CD4-positive, CD25-positive, alpha-beta regulatory T cell (primary cell): Measurements from ENCODE around the gene MESP2. TPM values are rescaled to one million over a fixed set of nuclear protein-coding genes. Genes with fewer than 3 reads are reported as not detected.

ENCODE experiments used
- ATAC-seq, 2 donors: fragments of 150-1000 bp; cut with Tn5 transposase; one replicate each; pipeline ENCODE4 v1.10.0; 2021; ENCODE audit warnings: low read depth in 2 of 2, moderate number of reproducible peaks in 2 of 2, moderate library complexity in 1 of 2
- DNase-seq, 3 donors: peaks; one replicate each; pipeline versions ENCODE4 v3.0.0 to v3.0.0-alpha.2; 2012 to 2022; ENCODE audit warnings: mixed read lengths in 1 of 3
- H3K27ac ChIP-seq: one replicate; pipeline ENCODE4 v1.7.0; 2013; ENCODE audit warnings: mild to moderate bottlenecking, low read length; ENCODE audit not compliant: insufficient read depth, poor library complexity, severe bottlenecking
- H3K27me3 ChIP-seq: one replicate; pipeline ENCODE4 v1.7.0; 2013; ENCODE audit warnings: low read length; ENCODE audit not compliant: control insufficient read depth, insufficient read depth
- H3K36me3 ChIP-seq: one replicate; pipeline ENCODE4 v1.7.0; 2013; ENCODE audit warnings: mild to moderate bottlenecking, low read length, moderate library complexity; ENCODE audit not compliant: control insufficient read depth, insufficient read depth
- H3K4me1 ChIP-seq: 2 replicates; pipeline ENCODE4 v1.7.0; 2013; ENCODE audit warnings: mild to moderate bottlenecking, low read length; ENCODE audit not compliant: insufficient read depth, control insufficient read depth, poor library complexity, severe bottlenecking
- H3K4me3 ChIP-seq: one replicate; pipeline ENCODE4 v1.7.0; 2013; ENCODE audit warnings: low read depth, mild to moderate bottlenecking, low read length, moderate library complexity
- H3K9me3 ChIP-seq, 2 experiments: 1 replicate in 1 of 2; 2 replicates in 1 of 2; pipeline ENCODE4 v1.7.0; 2013; ENCODE audit warnings: low read length in 2 of 2, mild to moderate bottlenecking in 1 of 2, moderate library complexity in 1 of 2; ENCODE audit not compliant: control insufficient read depth in 2 of 2
- H3K27ac Mint-ChIP-seq, 3 donors: one replicate each; pipeline ENCODE4 v1.8.0; 2020 to 2022; ENCODE audit warnings: mild to moderate bottlenecking in 3 of 3, mixed read lengths in 3 of 3, moderate library complexity in 2 of 3
- H3K27me3 Mint-ChIP-seq: one replicate; pipeline ENCODE4 v1.8.0; 2022; ENCODE audit warnings: mild to moderate bottlenecking, mixed read lengths
- H3K36me3 Mint-ChIP-seq: one replicate; pipeline ENCODE4 v1.8.0; 2020; ENCODE audit warnings: mixed read lengths
- H3K4me1 Mint-ChIP-seq, 4 donors: one replicate each; pipeline ENCODE4 v1.8.0; 2020 to 2022; ENCODE audit warnings: mixed read lengths in 4 of 4, mild to moderate bottlenecking in 1 of 4
- H3K4me3 Mint-ChIP-seq, 4 donors: one replicate each; pipeline ENCODE4 v1.8.0; 2020 to 2022; ENCODE audit warnings: mild to moderate bottlenecking in 4 of 4, mixed read lengths in 4 of 4, moderate library complexity in 3 of 4
- H3K9me3 Mint-ChIP-seq, 7 donors: one replicate each; pipeline ENCODE4 v1.8.0; 2020 to 2022; ENCODE audit warnings: mixed read lengths in 7 of 7, mild to moderate bottlenecking in 3 of 7, moderate library complexity in 2 of 7
- polyA plus RNA-seq, 4 donors: library from polyadenylated mRNA; unstranded; fragments of 300-500 nt; fragmentation: Illumina TruSeq; gene quantifications; one replicate each; pipeline ENCODE4 v1.2.3, GENCODE V29; 2021
- total RNA-seq: library from RNA; stranded (reverse); gene quantifications from one replicate; pipeline ENCODE4 v1.2.3, GENCODE V29; 2022

The MESP2 gene, protein sequence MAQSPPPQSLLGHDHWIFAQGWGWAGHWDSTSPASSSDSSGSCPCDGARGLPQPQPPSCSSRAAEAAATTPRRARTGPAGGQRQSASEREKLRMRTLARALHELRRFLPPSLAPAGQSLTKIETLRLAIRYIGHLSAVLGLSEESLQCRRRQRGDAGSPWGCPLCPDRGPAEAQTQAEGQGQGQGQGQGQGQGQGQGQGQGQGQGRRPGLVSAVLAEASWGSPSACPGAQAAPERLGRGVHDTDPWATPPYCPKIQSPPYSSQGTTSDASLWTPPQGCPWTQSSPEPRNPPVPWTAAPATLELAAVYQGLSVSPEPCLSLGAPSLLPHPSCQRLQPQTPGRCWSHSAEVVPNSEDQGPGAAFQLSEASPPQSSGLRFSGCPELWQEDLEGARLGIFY
- total RNA-seq: not detected
- polyA plus RNA-seq: not detected

DNA sequence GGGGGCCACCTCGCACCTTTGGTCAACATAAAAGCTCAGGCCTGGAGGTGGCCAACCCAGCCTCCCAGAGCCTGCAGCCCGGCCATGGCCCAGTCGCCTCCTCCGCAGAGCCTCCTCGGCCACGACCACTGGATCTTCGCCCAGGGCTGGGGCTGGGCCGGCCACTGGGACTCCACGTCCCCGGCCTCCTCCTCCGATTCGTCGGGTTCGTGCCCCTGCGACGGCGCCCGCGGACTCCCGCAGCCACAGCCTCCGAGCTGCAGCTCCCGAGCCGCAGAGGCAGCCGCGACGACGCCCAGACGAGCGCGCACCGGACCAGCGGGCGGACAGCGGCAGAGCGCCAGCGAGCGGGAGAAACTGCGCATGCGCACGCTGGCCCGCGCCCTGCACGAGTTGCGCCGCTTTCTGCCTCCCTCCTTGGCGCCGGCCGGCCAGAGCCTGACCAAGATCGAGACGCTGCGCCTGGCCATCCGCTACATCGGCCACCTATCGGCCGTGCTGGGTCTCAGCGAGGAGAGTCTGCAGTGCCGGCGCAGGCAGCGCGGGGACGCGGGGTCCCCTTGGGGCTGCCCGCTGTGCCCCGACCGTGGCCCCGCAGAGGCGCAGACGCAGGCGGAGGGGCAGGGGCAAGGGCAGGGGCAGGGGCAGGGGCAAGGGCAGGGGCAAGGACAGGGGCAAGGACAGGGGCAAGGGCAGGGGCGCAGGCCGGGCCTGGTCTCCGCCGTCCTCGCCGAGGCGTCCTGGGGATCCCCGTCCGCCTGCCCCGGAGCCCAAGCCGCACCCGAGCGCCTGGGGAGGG, at the start of gene MESP2:
MESP2 (plus strand) TSS at position 59 of the 799 bp plus-strand sequence; CDS start at position 85, 26 bp downstream.
- Histone ChIP-seq H3K4me1 (peaks cover 13% of the 10 kb centered on the region), H3K9me3 (no peaks in the 10 kb centered on the region), H3K36me3 (no peaks in the 10 kb centered on the region), H3K27ac (no peak within 1 kb of the TSS), H3K27me3 (no peaks in the 10 kb centered on the region), H3K4me3 (no peak within 1 kb of the TSS)
- Mint-ChIP-seq H3K36me3 (no peaks in the 10 kb centered on the region), H3K4me1 (peaks cover 0 to 6% (median 4%) of the 10 kb centered on the region in 4 donors), H3K27me3 (peaks cover 38% of the 10 kb centered on the region), H3K27ac (no peak within 1 kb of the TSS), H3K9me3 (peaks cover 0 to 1% (median 0%) of the 10 kb centered on the region in 7 donors), H3K4me3 (peak within 1 kb of the TSS in 3 of 4 donors; percentile 46 to 54 (median 52))
- peak; percentile 16 to 44 (median 20) for DNase-seq
- peak; percentile 30 to 34 for ATAC-seq

DNA sequence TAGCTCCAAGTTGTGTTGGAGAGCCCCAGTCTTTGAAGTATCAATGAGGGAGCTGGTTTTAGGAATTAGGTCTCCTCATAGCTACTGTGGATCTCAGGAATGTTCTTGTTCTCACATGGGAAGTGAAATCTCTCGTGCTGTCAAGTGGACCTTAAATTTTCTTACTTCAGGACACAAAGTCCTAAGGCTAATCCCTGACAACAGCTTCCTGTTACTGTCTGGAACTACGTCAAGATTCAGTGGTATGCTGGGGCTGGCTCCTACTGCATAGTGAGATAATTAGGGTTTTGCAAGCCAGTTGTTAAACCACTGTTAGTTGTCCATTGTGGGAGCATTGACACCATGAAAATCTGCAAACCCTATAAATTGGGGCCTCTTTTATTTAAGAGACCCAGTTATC, 47.9 kb upstream of the MESP2 start:
- ATAC-seq: no peak

DNA sequence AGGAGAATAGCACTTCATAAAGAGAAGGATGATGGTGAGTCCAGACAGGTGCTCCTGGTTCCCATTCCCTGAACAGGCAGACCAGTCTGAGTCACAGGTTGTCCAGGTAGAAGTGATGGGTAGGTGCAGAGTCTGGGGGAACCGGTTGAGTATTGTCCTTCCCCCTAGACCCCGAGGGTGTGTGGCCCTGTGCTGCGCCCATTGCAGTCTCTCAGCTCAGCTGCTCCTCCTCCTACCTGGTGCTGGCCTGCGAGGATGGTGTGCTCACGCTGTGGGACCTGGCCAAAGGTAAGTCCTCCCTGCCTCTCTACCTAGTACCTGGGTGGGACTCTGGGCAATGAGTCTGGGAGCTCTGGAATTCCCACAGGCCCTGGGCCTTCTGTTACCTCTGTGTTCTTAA, 44.9 kb upstream of the MESP2 start:
- no peaks in the 10 kb centered on the region for H3K9me3 ChIP-seq
- DNase-seq (no peak), ATAC-seq (no peak)
- no peaks in the 10 kb centered on the region for H3K4me1 Mint-ChIP-seq
- no peaks in the 10 kb centered on the region for H3K9me3 Mint-ChIP-seq
- H3K27ac Mint-ChIP-seq: no peak overlapping the region
- H3K36me3 ChIP-seq: no peaks in the 10 kb centered on the region
- H3K4me1 ChIP-seq: no peaks in the 10 kb centered on the region
- H3K4me3 ChIP-seq: no peak overlapping the region
- H3K27me3 Mint-ChIP-seq: peaks cover 13% of the 10 kb centered on the region
- H3K27ac ChIP-seq: no peak overlapping the region
- peaks cover under 1% of the 10 kb centered on the region for H3K36me3 Mint-ChIP-seq
- H3K4me3 Mint-ChIP-seq: no peak overlapping the region
- H3K27me3 ChIP-seq: peaks cover 3% of the 10 kb centered on the region

More for the DNA sequence above, 47.9 kb upstream of the MESP2 start:
- H3K4me1 ChIP-seq: no peaks in the 10 kb centered on the region
- Mint-ChIP-seq H3K4me1 (no peaks in the 10 kb centered on the region), H3K9me3 (peaks cover 0 to 5% (median 2%) of the 10 kb centered on the region in 7 donors), H3K4me3 (no peak overlapping the region), H3K36me3 (no peaks in the 10 kb centered on the region), H3K27me3 (peaks cover 5% of the 10 kb centered on the region), H3K27ac (no peak overlapping the region)
- H3K27ac ChIP-seq: no peak overlapping the region
- H3K36me3 ChIP-seq: no peaks in the 10 kb centered on the region
- DNase-seq: no peak
- H3K4me3 ChIP-seq: no peak overlapping the region
- peaks cover 4 to 6% of the 10 kb centered on the region in 2 experiments for H3K9me3 ChIP-seq
- peaks cover 3% of the 10 kb centered on the region for H3K27me3 ChIP-seq

DNA sequence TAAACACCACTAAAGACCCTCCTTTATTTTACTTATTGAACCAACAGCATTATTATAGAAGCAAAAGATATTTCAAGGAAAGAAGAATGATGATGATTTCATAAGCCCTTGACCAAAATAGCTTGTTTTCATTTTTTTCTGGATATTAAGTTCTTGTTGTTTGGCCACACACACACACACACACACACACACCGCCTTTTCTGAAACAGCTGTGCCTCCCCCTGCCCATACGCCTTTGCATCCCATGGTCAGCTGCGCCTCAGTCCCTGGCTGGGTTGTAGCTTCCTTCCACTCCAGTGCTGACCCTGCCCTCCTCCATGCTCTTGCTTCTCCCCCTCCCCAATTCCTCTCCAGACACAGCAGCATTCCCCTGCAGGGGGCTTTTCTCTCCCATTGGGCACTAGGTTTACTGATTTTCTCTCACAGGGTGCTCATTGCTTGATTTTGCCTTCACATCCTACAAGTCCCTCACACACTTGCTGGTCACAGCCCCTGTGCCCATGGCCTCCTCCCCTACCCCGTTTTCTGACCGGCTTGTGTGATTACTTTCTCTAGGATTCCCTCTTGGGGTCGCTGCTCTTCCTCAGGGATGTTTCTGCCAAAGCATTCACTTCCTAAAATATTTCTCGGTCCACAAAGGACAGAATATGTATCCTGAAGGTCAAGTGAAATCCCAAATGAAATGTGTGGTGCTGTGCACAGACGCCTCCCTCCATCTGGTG, 43.5 kb upstream of the MESP2 start:
- no peaks in the 10 kb centered on the region for H3K4me1 Mint-ChIP-seq
- no peak for ATAC-seq
- H3K27ac Mint-ChIP-seq: peak overlapping the region in 1 of 3 donors; percentile 11
- Histone ChIP-seq H3K4me3 (no peak overlapping the region), H3K4me1 (no peaks in the 10 kb centered on the region), H3K9me3 (no peaks in the 10 kb centered on the region), H3K27ac (no peak overlapping the region), H3K36me3 (no peaks in the 10 kb centered on the region), H3K27me3 (peaks cover 3% of the 10 kb centered on the region)
- peaks cover 3% of the 10 kb centered on the region for H3K36me3 Mint-ChIP-seq
- H3K9me3 Mint-ChIP-seq: no peaks in the 10 kb centered on the region
- no peak overlapping the region for H3K4me3 Mint-ChIP-seq
- H3K27me3 Mint-ChIP-seq: peaks cover 13% of the 10 kb centered on the region
- DNase-seq: no peak

DNA sequence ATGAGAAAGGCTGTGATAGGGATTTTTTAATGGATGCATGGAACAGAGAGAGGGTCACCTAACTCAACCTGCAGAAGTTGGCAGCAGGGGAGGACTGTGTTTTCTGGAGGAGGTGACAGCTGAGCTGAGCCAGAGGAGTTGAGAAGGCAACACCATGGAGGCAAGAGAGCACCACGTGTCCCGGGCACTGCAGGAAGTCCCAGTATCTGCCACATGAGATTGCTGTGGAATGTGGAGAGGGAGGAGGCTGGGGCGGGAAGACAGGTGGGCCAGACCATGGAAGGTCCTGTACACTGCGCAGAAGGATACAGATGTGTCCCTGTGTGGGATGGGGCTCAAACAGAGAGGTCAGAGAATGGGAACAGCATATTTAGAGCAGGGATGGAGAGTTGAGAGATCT, 40.4 kb upstream of the MESP2 start:
- H3K4me1 Mint-ChIP-seq: peaks cover 0 to 3% (median 0%) of the 10 kb centered on the region in 4 donors
- no peak for ATAC-seq
- H3K27me3 Mint-ChIP-seq: peaks cover 17% of the 10 kb centered on the region
- H3K27ac ChIP-seq: no peak overlapping the region
- no peak for DNase-seq
- H3K36me3 Mint-ChIP-seq: peaks cover 3% of the 10 kb centered on the region
- no peaks in the 10 kb centered on the region for H3K4me1 ChIP-seq
- H3K27ac Mint-ChIP-seq: peak overlapping the region in 1 of 3 donors; percentile 50
- H3K4me3 ChIP-seq: no peak overlapping the region
- H3K36me3 ChIP-seq: no peaks in the 10 kb centered on the region
- H3K4me3 Mint-ChIP-seq: no peak overlapping the region
- H3K9me3 ChIP-seq: no peaks in the 10 kb centered on the region
- H3K27me3 ChIP-seq: no peaks in the 10 kb centered on the region
- peaks cover 0 to 1% (median 0%) of the 10 kb centered on the region in 7 donors for H3K9me3 Mint-ChIP-seq

DNA sequence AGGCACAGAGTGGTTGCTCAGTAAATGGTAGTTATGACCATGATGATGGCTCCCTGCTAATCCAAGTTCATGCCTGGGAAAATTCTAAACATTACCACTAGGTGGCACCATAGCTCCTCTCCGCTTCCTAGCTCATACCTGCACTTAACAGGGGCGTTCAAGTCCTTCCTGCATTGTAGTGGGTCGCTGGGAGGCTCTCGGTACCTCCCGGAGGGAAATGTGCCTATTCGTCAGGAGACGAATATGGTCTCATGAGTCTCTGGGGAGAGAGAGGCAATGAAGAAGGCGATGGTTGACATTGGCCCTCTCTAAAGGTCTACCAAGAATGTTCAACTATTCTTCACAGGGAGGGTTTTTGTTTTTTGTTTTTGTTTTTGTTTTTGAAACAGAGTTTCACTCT, 36.0 kb upstream of the MESP2 start:
- H3K36me3 Mint-ChIP-seq: peaks cover 3% of the 10 kb centered on the region
- Histone ChIP-seq H3K36me3 (no peaks in the 10 kb centered on the region), H3K27me3 (no peaks in the 10 kb centered on the region), H3K9me3 (no peaks in the 10 kb centered on the region), H3K4me1 (no peaks in the 10 kb centered on the region), H3K27ac (no peak overlapping the region), H3K4me3 (no peak overlapping the region)
- no peak overlapping the region for H3K27ac Mint-ChIP-seq
- DNase-seq: peak; percentile 36 to 76 (median 67)
- H3K9me3 Mint-ChIP-seq: peaks cover 0 to 1% (median 0%) of the 10 kb centered on the region in 7 donors
- peak; percentile 75 for ATAC-seq
- H3K27me3 Mint-ChIP-seq: peaks cover 8% of the 10 kb centered on the region
- peak overlapping the region in 1 of 4 donors; percentile 3 for H3K4me3 Mint-ChIP-seq
- H3K4me1 Mint-ChIP-seq: peaks cover 0 to 3% (median 0%) of the 10 kb centered on the region in 4 donors

DNA sequence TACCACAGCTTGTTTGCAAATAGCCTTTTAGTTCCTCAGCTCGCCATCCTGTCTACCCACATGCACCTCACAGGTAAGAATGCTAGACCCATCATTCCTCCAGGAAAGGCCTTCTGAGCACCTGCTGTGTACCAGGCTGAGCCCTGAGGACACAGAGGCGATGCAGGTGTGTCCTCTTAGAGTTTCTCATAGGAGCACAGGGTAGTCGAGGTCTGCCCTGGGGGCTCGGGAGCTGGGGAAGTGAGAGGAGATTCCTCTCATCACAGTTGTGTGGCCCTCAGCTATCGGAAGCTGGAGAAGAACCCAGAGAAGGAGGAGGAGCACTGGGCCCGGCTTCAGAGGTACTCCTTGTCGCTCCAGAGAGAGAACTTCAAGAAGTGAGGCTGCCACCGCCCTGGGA, 33.1 kb upstream of the MESP2 start:
- peaks cover 0 to 3% (median 0%) of the 10 kb centered on the region in 7 donors for H3K9me3 Mint-ChIP-seq
- H3K27ac ChIP-seq: no peak overlapping the region

More for the DNA sequence above, 33.1 kb upstream of the MESP2 start:
- peaks cover 0 to 3% (median 0%) of the 10 kb centered on the region in 4 donors for H3K4me1 Mint-ChIP-seq
- H3K9me3 ChIP-seq: no peaks in the 10 kb centered on the region
- H3K36me3 ChIP-seq: no peaks in the 10 kb centered on the region
- no peak overlapping the region for H3K4me3 Mint-ChIP-seq
- no peaks in the 10 kb centered on the region for H3K36me3 Mint-ChIP-seq
- ATAC-seq (no peak), DNase-seq (no peak)
- H3K4me1 ChIP-seq: no peaks in the 10 kb centered on the region
- no peak overlapping the region for H3K27ac Mint-ChIP-seq
- H3K4me3 ChIP-seq: no peak overlapping the region
- H3K27me3 ChIP-seq: no peaks in the 10 kb centered on the region
- peaks cover 4% of the 10 kb centered on the region for H3K27me3 Mint-ChIP-seq
